GM10847 (cell line): ENCODE data around the gene GPR176.

Source experiments
- POLR2A ChIP-seq: IDR thresholded peaks from 2 replicates; pipeline ENCODE4 v1.6.1; 2011; ENCODE audit not compliant: insufficient read length; ENCODE audit errors: extremely low read depth

GPR176 gene

GRCh38 chr15:39792844-39793335, 127.2 kb downstream of the GPR176 start:
- TF ChIP-seq POLR2A: no peak

GRCh38 chr15:39792025-39792843, 127.8 kb downstream of the GPR176 start:
- TF ChIP-seq POLR2A: no peak

DNA sequence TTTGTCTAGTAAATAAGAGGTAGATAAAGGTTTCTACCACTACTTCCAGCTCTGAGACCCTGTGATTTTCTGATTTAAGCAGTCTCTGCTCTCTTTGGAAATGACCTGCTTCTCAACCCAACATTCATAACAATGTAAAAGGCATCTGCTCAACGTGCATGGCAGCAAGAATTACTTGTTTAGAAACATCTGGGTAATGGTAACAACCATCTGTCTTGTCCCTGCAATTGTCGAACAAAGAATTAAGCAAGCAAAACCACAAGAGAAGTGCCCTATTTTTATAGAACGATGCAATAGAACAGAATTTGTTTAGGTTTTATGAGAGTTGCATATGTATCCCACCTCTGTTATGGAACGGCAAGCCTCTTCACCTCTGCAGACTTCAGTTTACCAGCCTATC, 130.3 kb downstream of the GPR176 start:
- no peak for TF ChIP-seq POLR2A

- no peak for TF ChIP-seq POLR2A
Observed at GRCh38 chr15:39788800-39789565, 131.1 kb downstream of the GPR176 start.

GRCh38 chr15:39788108-39788507, 132.0 kb downstream of the GPR176 start:
- no peak for TF ChIP-seq POLR2A

DNA sequence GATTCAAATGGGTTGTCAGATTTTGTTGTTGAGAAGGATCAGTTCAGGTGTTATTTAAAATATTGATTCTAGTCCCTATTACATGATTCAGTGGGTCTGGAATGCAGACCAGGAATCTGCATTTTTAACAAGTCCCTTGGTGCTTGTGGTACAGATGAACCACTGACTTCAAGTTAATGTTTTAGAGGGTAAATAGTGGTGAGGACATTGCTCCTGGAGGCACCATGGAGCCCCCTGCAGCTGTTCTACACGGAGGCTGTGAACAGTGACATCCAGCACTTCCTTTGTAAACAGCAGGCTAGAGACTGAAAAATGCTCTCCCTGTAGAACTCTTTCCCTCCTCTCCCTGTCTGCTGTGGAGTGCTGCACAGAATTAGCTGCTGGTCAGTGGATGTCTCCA, 132.6 kb downstream of the GPR176 start:
- TF ChIP-seq POLR2A: no peak

- TF ChIP-seq POLR2A: no peak
Observed at GRCh38 chr15:39786447-39787056, 133.5 kb downstream of the GPR176 start.

DNA sequence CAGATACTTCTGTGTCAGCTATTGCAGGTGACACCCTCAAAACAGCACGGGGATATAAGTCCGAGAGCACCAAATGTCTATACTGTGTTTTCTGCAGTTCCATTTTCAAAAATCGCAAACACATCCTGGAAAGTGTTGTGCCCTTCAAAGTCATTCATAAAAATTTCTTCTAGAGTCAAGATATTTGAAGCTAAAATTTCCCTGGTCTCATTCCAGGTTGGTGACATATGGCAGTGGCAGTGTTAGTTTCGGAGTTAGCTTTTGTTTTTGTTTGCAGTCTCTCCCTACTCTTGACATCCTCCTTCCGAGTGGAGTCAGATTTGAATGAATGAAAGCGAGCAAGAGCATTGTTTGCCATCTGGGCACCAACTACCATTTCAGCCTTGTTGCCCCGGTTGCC, 134.2 kb downstream of the GPR176 start:
- TF ChIP-seq POLR2A: no peak

- TF ChIP-seq POLR2A: no peak
Observed at GRCh38 chr15:39785139-39785538, 134.9 kb downstream of the GPR176 start.

GRCh38 chr15:39784638-39785037, 135.4 kb downstream of the GPR176 start:
- TF ChIP-seq POLR2A: no peak

DNA sequence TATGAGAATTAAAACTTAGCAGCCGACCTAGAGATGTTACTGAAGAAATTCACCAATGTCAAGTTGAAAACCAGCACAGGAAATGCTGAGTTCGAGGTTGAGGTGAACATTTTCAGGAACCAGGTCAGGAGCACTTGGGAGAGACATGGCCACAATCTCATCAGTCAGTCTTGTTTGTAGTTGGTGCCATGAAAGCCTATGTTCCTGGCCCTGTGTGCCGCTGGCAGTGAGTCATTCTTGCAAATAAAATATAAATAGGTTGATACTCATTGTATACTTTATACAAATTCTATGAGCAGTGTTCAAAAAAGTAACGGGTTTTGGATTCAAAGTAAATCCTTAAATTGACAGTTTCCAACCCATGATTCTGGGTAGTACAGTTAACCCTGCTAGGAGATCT, 135.9 kb downstream of the GPR176 start:
- no peak for TF ChIP-seq POLR2A

DNA sequence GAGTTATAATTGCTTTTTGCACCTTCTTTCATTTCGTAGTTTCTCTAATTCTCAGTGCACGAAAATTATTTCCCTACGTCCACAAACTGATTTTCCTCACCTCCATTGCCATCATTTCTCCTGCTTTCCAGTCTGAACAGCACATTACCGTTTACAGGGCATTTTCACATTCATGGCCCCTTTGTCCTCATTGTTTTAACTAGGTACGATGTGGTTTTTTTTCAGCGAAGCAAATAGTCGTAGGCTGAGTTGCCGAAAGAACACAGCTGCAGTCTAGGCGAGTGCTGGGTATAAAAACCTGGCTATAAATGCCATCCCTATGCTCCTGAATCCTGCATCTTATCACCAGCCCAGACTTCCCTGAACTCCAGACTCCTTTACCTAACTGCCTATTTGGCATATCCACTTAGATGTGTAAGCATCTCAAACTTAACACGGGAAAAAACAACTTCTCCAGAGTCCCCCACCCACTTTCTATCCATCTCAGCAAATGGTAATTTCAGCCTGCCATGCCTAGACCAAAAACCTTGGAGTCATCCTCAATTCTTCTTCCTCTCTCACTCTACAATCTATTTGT, 136.7 kb downstream of the GPR176 start:
- TF ChIP-seq POLR2A: no peak

DNA sequence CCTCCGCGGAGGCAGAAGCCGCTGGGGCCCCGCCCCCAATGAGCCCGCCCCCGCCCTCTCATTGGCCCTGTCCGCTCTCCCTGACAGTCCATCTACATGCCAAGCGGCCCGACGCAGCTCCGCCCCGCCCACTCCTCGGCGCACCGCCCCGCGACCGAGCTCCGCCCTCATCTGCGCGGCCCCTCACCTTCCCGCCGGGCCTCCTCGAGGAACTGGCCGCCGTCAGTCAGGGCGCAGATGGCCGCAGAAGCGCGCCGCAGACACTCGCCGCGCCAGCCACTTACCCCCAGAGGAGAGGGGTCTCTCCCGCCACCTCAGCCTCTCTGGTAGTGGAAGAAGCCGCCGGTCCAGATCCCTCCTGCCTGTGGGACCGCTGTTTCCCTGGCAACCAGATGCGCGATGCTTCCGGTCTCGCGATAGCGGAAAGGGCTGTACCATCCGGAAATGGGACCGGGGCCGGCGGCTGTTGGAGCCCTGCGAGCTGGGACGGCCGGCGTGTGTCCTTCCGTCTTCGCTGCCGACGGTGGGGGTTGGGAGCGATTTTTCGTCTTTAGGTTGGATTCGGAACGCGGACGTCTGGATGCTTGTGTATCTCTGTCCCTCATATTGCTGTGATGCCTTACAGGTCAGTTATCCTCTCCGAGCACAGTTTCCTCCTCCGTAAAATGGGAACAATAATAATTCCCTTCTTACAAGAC, 137.5 kb downstream of the GPR176 start, which contains the start of gene FSIP1:
FSIP1 (minus strand) TSS at position 401 of the 698 bp plus-strand sequence. CDS start 6,317 bp downstream, outside the sequence.
- peak; percentile 79 for TF ChIP-seq POLR2A

DNA sequence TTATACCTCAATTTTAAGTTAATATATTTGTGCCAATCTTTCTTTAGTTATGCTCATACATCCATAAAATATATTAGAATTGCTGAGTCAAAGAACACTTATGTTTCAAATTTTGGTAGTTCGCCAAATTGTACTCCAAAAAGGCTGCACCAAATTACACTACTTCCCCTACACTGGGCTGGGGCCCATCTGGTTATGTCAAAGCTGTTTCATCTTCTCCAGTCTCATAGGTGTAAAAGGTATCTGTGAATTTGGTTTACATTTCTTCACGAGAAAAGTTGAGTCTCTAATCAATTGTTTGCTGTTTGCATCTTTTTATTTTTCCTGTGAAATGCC, 138.1 kb downstream of the GPR176 start:
- TF ChIP-seq POLR2A: no peak

DNA sequence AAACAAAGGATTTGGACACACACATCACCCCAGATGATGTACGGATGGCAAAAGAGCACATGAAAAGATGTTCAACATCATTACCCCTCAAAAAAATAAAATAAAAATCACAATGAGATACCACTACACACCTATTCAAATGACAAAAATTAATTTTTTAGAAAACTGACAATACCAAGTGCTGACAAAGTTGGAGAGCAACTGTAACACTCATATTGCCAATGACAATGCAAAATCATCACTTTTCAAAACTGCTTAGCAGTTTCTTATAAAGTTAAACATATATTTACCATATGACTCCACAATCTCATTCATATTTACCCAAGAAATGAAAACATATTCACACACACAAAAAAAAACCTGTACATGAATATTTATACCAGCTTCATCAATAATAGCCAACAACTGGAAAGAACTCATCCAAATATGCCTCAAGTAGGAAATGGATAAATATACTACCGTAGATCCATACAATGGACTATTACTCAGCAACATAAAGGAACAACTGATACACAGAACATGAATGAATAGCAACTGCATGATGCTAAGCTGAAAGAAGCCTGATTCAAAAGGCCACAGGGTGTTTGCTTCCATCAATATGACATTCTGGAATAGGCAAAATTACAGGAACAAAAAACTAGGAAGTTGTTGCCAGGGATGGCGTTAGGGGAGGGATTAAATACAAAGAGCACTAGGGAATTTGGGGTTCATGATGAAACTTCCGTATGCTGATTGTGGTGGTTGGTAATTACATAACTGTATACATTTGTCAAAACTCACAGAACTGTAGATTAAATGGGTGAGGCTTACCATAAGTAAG, 138.7 kb downstream of the GPR176 start:
- no peak for TF ChIP-seq POLR2A

DNA sequence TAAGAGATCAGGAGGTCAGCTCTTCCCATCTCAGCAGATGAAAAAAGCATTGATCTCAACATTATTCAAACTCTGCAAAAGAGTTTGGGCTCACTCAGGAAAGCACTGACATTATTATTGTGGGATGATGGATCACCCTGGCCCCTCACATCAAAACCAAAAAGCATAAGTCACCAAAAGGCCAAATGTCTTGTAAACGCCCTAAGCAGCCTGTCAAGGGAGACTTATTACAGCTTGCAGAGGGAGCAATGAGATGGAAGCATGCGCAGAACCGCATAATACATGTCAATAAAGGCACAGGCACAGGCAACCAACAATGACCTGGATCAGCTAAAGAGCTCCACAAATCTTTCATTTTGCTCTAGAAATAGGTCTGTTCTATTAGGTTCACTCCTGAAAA, 142.0 kb downstream of the GPR176 start:
- no peak for TF ChIP-seq POLR2A
